Colon (tissue), 2 donors: ENCODE results near the gene EPS8L3.
"Not testable (repeated sequence)": the region's sequence is repeated elsewhere in the genome, so short reads cannot be mapped to it uniquely, and the experiment has no call there.

Source experiments
- FAIRE-seq: peaks from 2 replicates; lab custom pipeline; 2012; peaks lifted over from hg19 to GRCh38; lab: Jason Lieb, UNC
- donor health status: control.
- donor health status: control.

Gene EPS8L3

GRCh38 chr1:109763646-109764415 lies at the start of gene EPS8L3:
TSS of gene EPS8L3 (minus strand) at chr1:109763923. CDS start at chr1:109761749, 2,174 bp downstream.
- FAIRE-seq, result no peak

GRCh38 chr1:109812691-109813393 lies 49.1 kb upstream of the EPS8L3 start:
- no peak for FAIRE-seq

GRCh38 chr1:109808703-109809102 lies 45.0 kb upstream of the EPS8L3 start:
- no peak for FAIRE-seq

- no peak for FAIRE-seq
Observed at GRCh38 chr1:109807822-109808680, 44.3 kb upstream of the EPS8L3 start.

GRCh38 chr1:109807402-109807801 lies 43.7 kb upstream of the EPS8L3 start:
- FAIRE-seq, result no peak

GRCh38 chr1:109806733-109807400 lies 43.1 kb upstream of the EPS8L3 start:
- no peak for FAIRE-seq

GRCh38 chr1:109805486-109806165 lies 41.9 kb upstream of the EPS8L3 start:
- no peak for FAIRE-seq

- FAIRE-seq, result no peak
Observed at GRCh38 chr1:109804660-109805059, 40.9 kb upstream of the EPS8L3 start.

GRCh38 chr1:109803901-109804331 lies 40.2 kb upstream of the EPS8L3 start:
- no peak for FAIRE-seq

- no peak for FAIRE-seq
Observed at GRCh38 chr1:109802901-109803561, 39.3 kb upstream of the EPS8L3 start.

GRCh38 chr1:109802136-109802900 lies 38.6 kb upstream of the EPS8L3 start:
- no peak for FAIRE-seq

- no peak for FAIRE-seq
Observed at GRCh38 chr1:109801791-109802135, 38.0 kb upstream of the EPS8L3 start.

GRCh38 chr1:109800291-109800690 lies 36.6 kb upstream of the EPS8L3 start:
- FAIRE-seq, result no peak

- no peak for FAIRE-seq
Observed at GRCh38 chr1:109799445-109799844, 35.7 kb upstream of the EPS8L3 start.

- FAIRE-seq, result not testable (repeated sequence)
Observed at GRCh38 chr1:109797303-109797595, 33.5 kb upstream of the EPS8L3 start.

GRCh38 chr1:109796484-109797302 lies 33.0 kb upstream of the EPS8L3 start:
- FAIRE-seq, result no peak

GRCh38 chr1:109794319-109795132 lies 30.8 kb upstream of the EPS8L3 start:
- no peak for FAIRE-seq

- FAIRE-seq, result no peak
Observed at GRCh38 chr1:109793486-109794318, 30.0 kb upstream of the EPS8L3 start.
